Measurements from ENCODE around the gene RAB8B. TPM values are rescaled to one million over a fixed set of nuclear protein-coding genes. Genes with fewer than 3 reads are reported as not detected.
"Not testable (repeated sequence)": the region's sequence is repeated elsewhere in the genome, so short reads cannot be mapped to it uniquely, and the experiment has no call there.

RAB8B gene
- polyA plus RNA-seq, 1 donor = 37.1 TPM

DNA sequence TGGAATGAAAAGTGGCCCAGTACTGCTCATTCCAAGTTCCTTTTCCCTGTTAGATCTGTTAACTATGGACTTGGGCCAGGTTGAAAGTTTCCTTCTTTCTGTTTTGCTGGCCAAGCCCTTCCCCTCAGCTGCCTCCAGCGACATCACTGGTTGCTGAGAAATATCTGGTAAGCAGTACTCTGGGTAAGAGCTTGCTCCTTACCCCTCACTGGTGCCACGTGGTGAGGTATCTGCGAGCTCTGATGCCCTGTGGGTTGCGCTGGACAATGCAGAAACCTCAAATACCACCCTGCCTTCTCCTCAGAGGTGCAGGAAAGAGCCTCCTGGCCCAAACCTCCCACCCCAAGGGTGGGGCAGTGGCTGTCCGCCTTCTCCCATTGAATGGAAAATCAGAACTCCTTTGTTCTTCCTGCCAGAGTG, 45.1 kb downstream of the RAB8B start:
- no peak for DNase-seq

DNA sequence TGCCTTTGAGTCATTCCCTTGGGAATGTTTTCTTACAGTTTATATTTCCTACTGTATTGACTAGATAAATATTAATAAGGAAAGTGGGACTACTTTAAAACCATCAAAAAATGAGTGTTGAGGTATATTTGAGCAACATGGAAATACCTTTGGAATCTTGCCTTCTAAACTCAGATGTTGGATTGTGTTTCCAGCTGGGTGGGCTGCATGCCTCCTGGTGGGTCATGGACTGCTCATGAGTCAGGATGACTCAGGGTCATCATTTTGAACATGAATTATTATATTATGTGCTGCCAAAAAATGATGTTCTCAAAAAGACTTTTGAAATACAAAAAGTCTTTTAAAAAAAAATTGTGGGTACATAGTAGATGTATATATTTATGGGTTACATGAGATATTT, 46.9 kb downstream of the RAB8B start:
- DNase-seq = no peak

- not testable (repeated sequence) for DNase-seq
These were observed 47.7 kb downstream of the RAB8B start for GRCh38 chr15:63237086-63237485.

GRCh38 chr15:63238171-63238570, 48.8 kb downstream of the RAB8B start:
- no peak for DNase-seq

DNA sequence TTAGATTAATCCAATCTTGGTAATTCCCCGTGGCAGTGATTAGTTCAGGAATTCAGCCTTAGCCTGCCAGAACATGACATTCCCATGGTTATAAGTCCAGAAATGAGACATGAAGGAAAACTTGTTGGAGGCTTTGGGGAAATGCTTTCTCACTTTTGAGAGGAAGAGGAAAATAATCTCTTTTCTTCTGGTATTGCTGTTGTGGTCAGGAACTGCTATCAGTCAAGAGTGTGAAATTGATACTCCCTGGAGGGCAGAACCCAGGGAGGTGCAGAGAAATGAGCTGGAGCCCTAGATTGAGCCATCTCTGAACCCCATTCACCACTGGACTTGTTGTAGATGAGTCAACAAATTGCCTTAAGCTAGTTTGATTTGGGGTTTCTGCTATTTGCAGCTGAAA, 49.4 kb downstream of the RAB8B start:
- no peak for DNase-seq

DNA sequence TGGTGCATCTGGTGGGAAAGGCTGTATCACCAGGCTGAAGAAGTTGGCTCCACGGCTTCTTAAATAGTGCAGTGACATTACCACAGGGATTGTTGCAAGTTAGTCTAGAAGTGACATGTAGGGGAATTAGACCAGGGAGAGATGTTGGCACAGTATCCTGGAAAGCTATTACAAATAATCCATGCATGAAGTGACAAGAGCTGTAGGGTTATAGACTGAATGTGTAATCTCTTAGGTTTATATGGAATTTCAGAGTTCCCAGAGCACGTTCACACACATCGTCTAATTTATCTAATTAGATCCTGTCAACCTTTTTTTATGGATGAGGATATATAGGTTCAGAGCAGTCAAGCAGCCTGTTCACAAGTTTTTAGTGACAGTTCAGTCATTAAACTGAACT, 50.7 kb downstream of the RAB8B start:
- no peak for DNase-seq

DNA sequence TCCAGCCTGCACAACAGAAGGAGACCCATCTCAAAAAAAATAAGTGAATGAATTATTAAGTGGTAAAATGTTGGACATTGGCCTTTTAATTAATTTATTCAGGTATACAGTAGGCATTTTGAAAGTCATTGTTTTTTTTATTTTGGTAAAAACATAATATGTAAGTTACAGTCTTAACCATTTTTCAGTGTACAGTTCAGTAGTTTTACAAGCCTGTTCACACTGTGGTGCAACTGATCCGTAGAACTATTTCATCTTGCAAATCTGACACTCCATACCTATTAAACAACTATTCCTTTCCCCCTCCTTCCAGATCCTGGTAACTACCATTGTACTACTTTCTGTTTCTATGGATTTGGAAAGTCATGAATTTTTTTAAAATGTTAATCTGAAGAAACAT, 51.9 kb downstream of the RAB8B start:
- DNase-seq = no peak

GRCh38 chr15:63243101-63243500, 53.7 kb downstream of the RAB8B start:
- no peak for DNase-seq

DNA sequence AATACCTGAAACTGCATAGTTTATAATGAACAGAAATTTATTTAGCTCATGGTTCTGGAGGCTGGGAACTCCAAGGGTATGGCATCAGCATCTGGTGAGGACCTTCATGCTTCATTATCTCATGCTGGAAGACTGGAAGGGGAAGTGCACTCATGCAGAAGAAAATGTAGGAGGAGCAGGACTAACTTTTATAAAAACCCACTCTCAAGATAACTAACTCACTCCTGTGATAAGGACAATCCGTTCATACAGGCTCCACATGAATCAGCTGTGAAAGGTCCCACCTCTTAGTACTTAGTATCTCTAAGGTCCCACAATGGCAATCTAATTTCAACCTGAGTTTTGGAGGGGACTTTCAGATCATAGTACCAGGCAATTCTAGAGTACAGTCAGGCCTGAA, 54.4 kb downstream of the RAB8B start:
- DNase-seq = no peak

GRCh38 chr15:63244399-63244798, 55.0 kb downstream of the RAB8B start:
- no peak for DNase-seq

DNA sequence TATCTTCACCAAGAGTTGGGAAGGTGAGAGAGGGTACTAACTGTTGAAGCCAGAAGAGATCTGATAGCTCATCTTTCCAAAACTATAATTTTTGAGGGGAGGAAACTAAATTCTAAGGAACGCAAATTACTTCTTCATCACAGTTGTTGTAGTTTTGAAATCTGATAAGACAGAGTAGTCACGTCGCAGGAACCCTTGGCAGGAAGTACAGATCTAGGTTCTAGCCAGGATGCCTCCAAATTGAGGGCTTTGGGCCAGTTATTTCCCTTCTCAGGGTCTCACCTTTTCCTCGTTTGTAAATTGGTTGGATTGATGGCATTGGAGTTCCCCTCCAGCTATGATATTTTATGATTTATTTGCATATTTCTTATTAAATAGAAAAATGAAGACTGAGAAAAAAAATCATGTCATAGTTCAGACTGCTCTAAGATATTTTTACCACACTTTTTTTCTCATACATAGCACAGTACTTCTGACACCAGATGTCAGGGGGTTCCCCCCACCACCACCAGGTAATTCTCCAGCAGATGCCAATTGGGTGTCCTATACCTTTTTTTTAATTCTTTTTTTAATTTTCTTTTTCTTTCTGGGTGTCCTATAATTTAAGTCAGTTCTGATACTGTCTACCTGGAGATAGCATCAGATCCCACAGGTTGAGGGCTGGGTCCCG, 55.7 kb downstream of the RAB8B start:
- no peak for DNase-seq

- no peak for DNase-seq
These were observed 57.5 kb downstream of the RAB8B start for GRCh38 chr15:63246691-63247469.

DNA sequence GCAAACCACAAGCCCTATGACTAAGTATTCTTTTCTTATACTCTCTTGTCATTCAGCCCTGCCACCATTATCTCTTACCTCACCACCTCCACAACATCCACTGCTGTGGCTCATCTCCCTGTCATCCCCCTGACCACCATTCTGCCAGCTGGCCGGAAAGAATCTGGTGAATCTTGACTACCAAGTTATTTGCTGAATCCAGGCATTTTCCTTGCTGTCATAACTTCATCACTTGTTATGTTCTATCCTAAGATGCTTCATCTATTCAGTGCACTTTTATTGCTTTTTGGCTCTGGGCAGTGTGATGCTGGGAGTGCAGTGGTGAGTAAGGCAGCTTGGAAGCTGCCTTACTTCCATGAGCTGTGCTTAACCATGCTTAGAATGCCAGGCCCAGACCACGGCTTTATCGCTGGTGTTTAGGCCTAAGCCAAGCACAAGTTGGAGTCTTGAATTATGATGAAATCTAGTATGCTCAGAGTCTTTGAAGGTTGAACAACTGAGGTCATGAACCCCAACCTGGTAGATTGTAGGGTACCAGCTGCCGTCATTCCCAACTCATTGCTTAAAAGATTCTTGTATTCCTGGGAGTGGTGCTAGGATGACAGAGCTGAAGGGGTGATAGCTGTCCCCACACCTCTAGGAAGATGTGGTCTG, 61.0 kb downstream of the RAB8B start:
- no peak for DNase-seq

DNA sequence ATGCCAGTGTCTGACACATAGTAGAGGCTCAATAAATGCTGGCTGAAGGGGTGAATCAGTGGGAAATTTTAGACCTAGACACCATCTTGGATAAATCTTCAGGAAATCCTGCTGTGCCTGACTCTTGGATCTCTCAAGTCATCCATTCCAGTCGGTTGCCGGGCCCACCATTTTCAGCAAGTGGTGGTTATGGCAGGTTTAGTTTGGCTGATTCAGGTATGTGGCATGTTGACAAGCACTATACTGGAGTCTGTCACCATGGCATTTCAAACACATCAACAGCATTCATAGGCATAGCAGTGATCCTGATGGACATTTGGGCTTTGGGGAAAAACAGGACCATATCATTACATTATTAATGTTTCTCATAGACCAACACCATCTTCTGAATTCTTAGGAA, 62.3 kb downstream of the RAB8B start:
- DNase-seq = no peak

- DNase-seq = no peak
These were observed 62.9 kb downstream of the RAB8B start for GRCh38 chr15:63252292-63252691.

GRCh38 chr15:63254991-63255390, 65.6 kb downstream of the RAB8B start:
- no peak for DNase-seq

GRCh38 chr15:63255489-63255990, 66.1 kb downstream of the RAB8B start:
- DNase-seq = no peak

DNA sequence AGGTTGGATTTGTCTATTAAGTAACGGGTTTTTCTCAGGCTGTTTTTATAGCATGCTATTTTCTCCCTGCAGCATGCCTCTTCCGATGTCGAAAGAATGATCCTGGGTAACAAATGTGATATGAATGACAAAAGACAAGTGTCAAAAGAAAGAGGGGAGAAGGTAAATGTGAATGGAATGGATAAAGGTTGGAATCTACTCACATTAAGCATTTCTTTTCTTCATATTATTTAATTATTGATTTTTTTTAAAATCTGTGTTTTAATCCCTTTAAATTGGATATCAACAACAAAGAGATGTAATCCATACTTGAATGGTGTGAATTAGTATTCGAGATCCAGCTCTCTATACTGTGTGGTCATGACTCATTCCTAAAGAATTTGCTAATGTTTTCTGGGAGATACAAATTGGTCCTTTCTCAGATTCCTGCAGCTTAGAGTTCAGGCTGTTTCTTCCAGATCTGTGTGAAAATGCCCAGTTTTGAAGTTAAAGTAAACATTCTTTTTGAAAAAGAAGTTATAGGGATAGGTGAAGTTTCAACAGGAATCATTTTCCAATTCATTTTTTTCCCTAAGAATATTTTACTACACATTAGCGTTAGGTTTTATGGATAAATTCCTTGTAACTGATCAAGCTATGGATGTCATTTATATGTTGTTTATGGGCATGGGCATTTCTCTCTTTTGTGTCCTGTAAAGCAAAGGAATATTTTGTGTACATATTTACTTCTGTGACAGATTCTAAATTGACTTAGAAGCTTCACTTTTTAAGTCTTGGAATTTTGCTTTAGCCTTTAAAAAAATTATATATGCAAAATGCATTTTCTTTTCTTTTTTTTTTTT, 67.2 kb downstream of the RAB8B start:
- DNase-seq = no peak

DNA sequence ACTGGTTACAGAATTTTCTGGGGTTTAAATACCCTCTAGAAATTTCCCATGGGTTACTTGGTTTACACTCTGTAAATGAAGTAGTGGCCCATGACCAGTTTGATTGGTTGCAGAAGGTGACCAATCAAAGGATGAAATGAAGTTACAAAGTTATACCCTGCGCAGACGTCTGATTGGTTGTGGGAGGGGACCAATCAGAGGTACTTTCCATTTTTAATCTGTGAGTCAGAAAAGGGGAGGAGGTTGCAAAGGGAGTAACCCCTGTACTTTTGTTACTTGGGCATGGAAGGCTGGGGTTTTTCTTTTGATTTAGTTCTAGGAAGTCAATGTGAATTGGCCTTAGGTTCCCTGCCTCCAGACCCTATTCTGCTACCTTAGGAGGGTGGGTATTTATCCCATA, 69.3 kb downstream of the RAB8B start:
- DNase-seq = no peak

DNA sequence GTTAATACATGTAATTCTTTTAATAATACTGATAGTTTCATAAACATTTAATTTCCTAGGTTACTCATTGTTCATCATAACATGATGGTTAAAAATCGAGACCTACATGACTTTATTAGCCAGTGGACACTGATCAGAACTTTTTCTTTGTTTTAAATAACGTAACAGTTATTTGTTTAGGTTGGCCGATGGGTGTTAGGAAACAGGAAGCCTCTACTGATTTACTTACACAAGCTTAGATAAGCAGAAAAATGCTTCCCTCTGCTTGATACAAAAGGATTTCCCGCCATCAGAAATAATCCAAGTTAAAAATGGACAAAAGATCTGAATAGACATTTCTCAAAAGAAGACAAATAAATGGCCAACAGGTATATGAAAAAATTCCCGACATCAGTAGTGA, 71.4 kb downstream of the RAB8B start:
- DNase-seq = no peak

- DNase-seq = no peak
These were observed 71.9 kb downstream of the RAB8B start for GRCh38 chr15:63261311-63261710.

GRCh38 chr15:63263519-63263918, 74.1 kb downstream of the RAB8B start:
- DNase-seq = no peak

All from left kidney (tissue), 2 donors.